Stimulated activated naive CD8-positive, alpha-beta T cell treated with anti-CD3 and anti-CD28 coated beads, Interleukin-15, Interleukin-2, amounts not matched to agents 100 ng/mL and 50 ng/mL, for 24 hours (primary cell): Measurements from ENCODE around the gene CASTOR2.
A peak's percentile ranks its signal among the peaks of the same experiment; 100 is the strongest.
"Not testable (repeated sequence)": the region's sequence is repeated elsewhere in the genome, so short reads cannot be mapped to it uniquely, and the experiment has no call there.

Experiments used
- H3K27ac Mint-ChIP-seq: one replicate; pipeline ENCODE4 v1.8.0; 2021; ENCODE audit warnings: mild to moderate bottlenecking, mixed read lengths
- H3K27me3 Mint-ChIP-seq: one replicate; pipeline ENCODE4 v1.8.0; 2021; ENCODE audit warnings: mixed read lengths
- H3K36me3 Mint-ChIP-seq: one replicate; pipeline ENCODE4 v1.8.0; 2021; ENCODE audit warnings: low read depth, mixed read lengths
- H3K4me1 Mint-ChIP-seq: one replicate; pipeline ENCODE4 v1.8.0; 2021; ENCODE audit warnings: low read depth, mixed read lengths
- H3K4me3 Mint-ChIP-seq: one replicate; pipeline ENCODE4 v1.8.0; 2021; ENCODE audit warnings: mild to moderate bottlenecking, mixed read lengths
- H3K9me3 Mint-ChIP-seq: one replicate; pipeline ENCODE4 v1.8.0; 2021; ENCODE audit warnings: mixed read lengths

Gene CASTOR2

DNA sequence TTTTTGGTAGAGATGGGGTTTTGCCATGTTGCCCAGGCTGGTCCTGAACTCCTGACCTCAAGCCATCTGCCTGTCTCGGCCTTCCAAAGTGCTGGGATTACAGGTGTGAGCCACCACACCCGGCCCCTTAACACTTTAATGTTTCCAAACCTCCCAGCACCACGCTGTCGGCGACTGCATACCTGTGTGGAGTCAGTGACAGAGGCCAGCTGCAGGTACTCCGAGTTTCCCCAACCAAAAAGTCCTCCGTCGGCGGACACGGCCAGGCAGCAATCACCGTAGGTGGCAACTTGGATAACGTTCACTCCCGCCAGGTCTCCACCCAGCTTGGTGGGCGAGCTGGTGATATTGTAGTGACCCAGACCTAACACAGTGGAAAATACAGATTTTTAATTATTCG lies 93.9 kb downstream of the CASTOR2 start:
- no peaks in the 10 kb centered on the region for H3K9me3 Mint-ChIP-seq
- H3K4me3 Mint-ChIP-seq, result no peak overlapping the region
- H3K4me1 Mint-ChIP-seq, result no peaks in the 10 kb centered on the region
- no peak overlapping the region for H3K27ac Mint-ChIP-seq
- no peaks in the 10 kb centered on the region for H3K27me3 Mint-ChIP-seq
- peaks cover 68% of the 10 kb centered on the region for H3K36me3 Mint-ChIP-seq

- Mint-ChIP-seq H3K4me1 (no peaks in the 10 kb centered on the region), H3K9me3 (no peaks in the 10 kb centered on the region), H3K27ac (no peak overlapping the region), H3K27me3 (no peaks in the 10 kb centered on the region), H3K36me3 (peaks cover 70% of the 10 kb centered on the region), H3K4me3 (no peak overlapping the region)
These were observed 99.8 kb downstream of the CASTOR2 start for GRCh38 chr7:75064291-75064690.

- Mint-ChIP-seq H3K4me1 (no peaks in the 10 kb centered on the region), H3K36me3 (peaks cover 72% of the 10 kb centered on the region), H3K9me3 (no peaks in the 10 kb centered on the region), H3K4me3 (no peak overlapping the region), H3K27ac (no peak overlapping the region), H3K27me3 (no peaks in the 10 kb centered on the region)
These were observed 100.3 kb downstream of the CASTOR2 start for GRCh38 chr7:75064801-75065200.

- H3K4me1 Mint-ChIP-seq, result peaks cover 3% of the 10 kb centered on the region
- H3K27me3 Mint-ChIP-seq, result no peaks in the 10 kb centered on the region
- H3K36me3 Mint-ChIP-seq, result peaks cover 69% of the 10 kb centered on the region
- H3K4me3 Mint-ChIP-seq, result no peak overlapping the region
- no peak overlapping the region for H3K27ac Mint-ChIP-seq
- H3K9me3 Mint-ChIP-seq, result no peaks in the 10 kb centered on the region
These were observed 102.0 kb downstream of the CASTOR2 start for GRCh38 chr7:75066521-75066920.

DNA sequence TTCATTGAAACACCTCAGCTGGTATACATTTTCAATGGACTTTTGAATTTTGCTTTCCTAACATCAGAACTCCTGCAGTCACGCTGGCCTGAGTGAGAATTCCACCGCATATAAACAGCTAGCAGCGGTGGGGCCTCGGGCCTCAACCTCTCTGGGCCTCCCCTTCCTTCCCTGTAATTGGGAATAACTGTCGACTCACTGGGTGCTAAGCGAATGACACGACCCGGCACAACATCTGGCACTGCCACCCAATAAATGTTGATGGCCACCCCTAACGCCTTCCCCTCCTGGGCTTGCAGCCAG lies 108.4 kb downstream of the CASTOR2 start:
- Mint-ChIP-seq H3K9me3 (no peaks in the 10 kb centered on the region), H3K27me3 (no peaks in the 10 kb centered on the region), H3K4me1 (peaks cover 17% of the 10 kb centered on the region), H3K4me3 (peak overlapping the region; percentile 97), H3K27ac (peak overlapping the region; percentile 98), H3K36me3 (peaks cover 28% of the 10 kb centered on the region)

DNA sequence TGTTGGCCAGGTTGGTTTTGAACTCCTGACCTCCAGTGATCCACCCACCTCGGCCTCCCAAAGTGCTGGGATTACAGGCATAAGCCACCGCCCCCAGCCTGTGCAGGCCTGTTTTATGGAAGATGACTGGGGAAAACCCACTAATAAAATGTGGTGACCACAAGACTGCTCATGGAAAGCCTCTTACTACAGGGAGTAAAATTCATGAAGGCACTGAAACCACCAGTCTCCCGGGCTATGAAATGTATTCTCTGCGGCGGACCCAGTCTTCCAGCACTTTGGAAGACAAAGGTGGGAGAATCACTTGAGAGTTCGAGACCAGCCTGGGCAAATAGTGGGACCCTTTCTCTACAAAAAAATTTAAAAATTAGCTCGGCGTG lies 109.7 kb downstream of the CASTOR2 start:
- H3K27me3 Mint-ChIP-seq, H3K9me3 Mint-ChIP-seq: not testable (repeated sequence)
- peak overlapping the region; percentile 86 for H3K27ac Mint-ChIP-seq
- H3K36me3 Mint-ChIP-seq, result peaks cover 19% of the 10 kb centered on the region
- peaks cover 17% of the 10 kb centered on the region for H3K4me1 Mint-ChIP-seq
- peak overlapping the region; percentile 97 for H3K4me3 Mint-ChIP-seq
